ENCODE measurements around the gene PRMT3. TPM values are rescaled to one million over a fixed set of nuclear protein-coding genes. Genes with fewer than 3 reads are reported as not detected.

The PRMT3 gene
- polyA plus RNA-seq, 1 donor (not counting 4 experiments of a cell fraction or from before 2014, with no cell fraction given): 29.4 TPM

- Histone ChIP-seq H3K4me3 (ENCODE audit: control insufficient read depth in 2 of 3, extremely low read depth in 1 of 3, insufficient read depth in 2 of 3, low read depth in 1 of 3, low read length in 3 of 3) (no peak overlapping the region), H3K9me3 (ENCODE audit: control insufficient read depth, low read depth, low read length) (no peaks in the 10 kb centered on the region), H2AFZ (ENCODE audit: control insufficient read depth, low read length) (no peak overlapping the region), H3K27me3 (ENCODE audit: control insufficient read depth, extremely low read depth, insufficient read depth, low read length) (no peaks in the 10 kb centered on the region), H3K9me1 (ENCODE audit: control insufficient read depth, extremely low read depth, insufficient read depth, low read length) (no peaks in the 10 kb centered on the region), H3K36me3 (ENCODE audit: control insufficient read depth in 2 of 2, extremely low read depth in 1 of 2, insufficient read depth in 2 of 2, low read length in 2 of 2) (no peaks in the 10 kb centered on the region), H3K4me1 (ENCODE audit: control insufficient read depth, extremely low read depth, insufficient read depth, low read length) (peaks cover 37% of the 10 kb centered on the region), H3K27ac (ENCODE audit: control insufficient read depth, insufficient read depth, low read length) (no peak overlapping the region), H3K4me2 (ENCODE audit: control insufficient read depth, extremely low read depth, insufficient read depth, low read depth, low read length) (no peak overlapping the region), H4K20me1 (ENCODE audit: control insufficient read depth, extremely low read depth, insufficient read depth, low read length) (no peaks in the 10 kb centered on the region), H3K9ac (ENCODE audit: control insufficient read depth, extremely low read depth, insufficient read depth, low read length) (no peak overlapping the region), H3K79me2 (ENCODE audit: control insufficient read depth, insufficient read depth, low read length) (no peaks in the 10 kb centered on the region)
- dilution Hi-C loops (cut with MboI; ENCODE audit: extremely low pct_ligation_motif_present, low sequenced_read_pairs): no loop called here
- DNase-seq (ENCODE audit: low read depth, low spot score) (no peak), FAIRE-seq (no peak)
- no peak for TF ChIP-seq EZH2 (IDR thresholded peaks at IDR 0.05; ENCODE audit: low read length)
- no peak for TF ChIP-seq CTCF (optimal IDR thresholded peaks at IDR 0.05 in 1 of 3, IDR thresholded peaks at IDR 0.05 in 1 of 3, conservative IDR thresholded peaks at IDR 0.05 in 1 of 3; ENCODE audit: extremely low read depth in 1 of 3, insufficient read depth in 2 of 3, low read length in 3 of 3)
Observed at GRCh38 chr11:20369826-20370225, 17.7 kb upstream of the PRMT3 start.

GRCh38 chr11:20372081-20372626 is 15.4 kb upstream of the PRMT3 start:
- Histone ChIP-seq H3K9me1 (ENCODE audit: control insufficient read depth, extremely low read depth, insufficient read depth, low read length) (no peaks in the 10 kb centered on the region), H4K20me1 (ENCODE audit: control insufficient read depth, extremely low read depth, insufficient read depth, low read length) (no peaks in the 10 kb centered on the region), H3K9me3 (ENCODE audit: control insufficient read depth, low read depth, low read length) (no peaks in the 10 kb centered on the region), H3K36me3 (ENCODE audit: control insufficient read depth in 2 of 2, extremely low read depth in 1 of 2, insufficient read depth in 2 of 2, low read length in 2 of 2) (no peaks in the 10 kb centered on the region), H3K4me1 (ENCODE audit: control insufficient read depth, extremely low read depth, insufficient read depth, low read length) (peaks cover 29% of the 10 kb centered on the region), H2AFZ (ENCODE audit: control insufficient read depth, low read length) (no peak overlapping the region), H3K27me3 (ENCODE audit: control insufficient read depth, extremely low read depth, insufficient read depth, low read length) (no peaks in the 10 kb centered on the region), H3K4me3 (ENCODE audit: control insufficient read depth in 2 of 3, extremely low read depth in 1 of 3, insufficient read depth in 2 of 3, low read depth in 1 of 3, low read length in 3 of 3) (no peak overlapping the region), H3K79me2 (ENCODE audit: control insufficient read depth, insufficient read depth, low read length) (no peaks in the 10 kb centered on the region), H3K9ac (ENCODE audit: control insufficient read depth, extremely low read depth, insufficient read depth, low read length) (no peak overlapping the region), H3K27ac (ENCODE audit: control insufficient read depth, insufficient read depth, low read length) (no peak overlapping the region), H3K4me2 (ENCODE audit: control insufficient read depth, extremely low read depth, insufficient read depth, low read depth, low read length) (no peak overlapping the region)
- DNase-seq (ENCODE audit: low read depth, low spot score) (no peak), FAIRE-seq (no peak)
- dilution Hi-C loops (cut with MboI; ENCODE audit: extremely low pct_ligation_motif_present, low sequenced_read_pairs): no loop called here
- TF ChIP-seq EZH2 (IDR thresholded peaks at IDR 0.05; ENCODE audit: low read length): no peak

GRCh38 chr11:20373147-20373546 is 14.4 kb upstream of the PRMT3 start:
- no peak for DNase-seq (ENCODE audit: low read depth, low spot score)
- Histone ChIP-seq H3K4me3 (ENCODE audit: control insufficient read depth in 2 of 3, extremely low read depth in 1 of 3, insufficient read depth in 2 of 3, low read depth in 1 of 3, low read length in 3 of 3) (no peak overlapping the region), H3K9me3 (ENCODE audit: control insufficient read depth, low read depth, low read length) (no peaks in the 10 kb centered on the region), H3K27me3 (ENCODE audit: control insufficient read depth, extremely low read depth, insufficient read depth, low read length) (no peaks in the 10 kb centered on the region), H3K79me2 (ENCODE audit: control insufficient read depth, insufficient read depth, low read length) (no peaks in the 10 kb centered on the region), H2AFZ (ENCODE audit: control insufficient read depth, low read length) (no peak overlapping the region), H3K4me2 (ENCODE audit: control insufficient read depth, extremely low read depth, insufficient read depth, low read depth, low read length) (no peak overlapping the region), H3K9ac (ENCODE audit: control insufficient read depth, extremely low read depth, insufficient read depth, low read length) (no peak overlapping the region), H3K36me3 (ENCODE audit: control insufficient read depth in 2 of 2, extremely low read depth in 1 of 2, insufficient read depth in 2 of 2, low read length in 2 of 2) (no peaks in the 10 kb centered on the region), H3K27ac (ENCODE audit: control insufficient read depth, insufficient read depth, low read length) (no peak overlapping the region), H4K20me1 (ENCODE audit: control insufficient read depth, extremely low read depth, insufficient read depth, low read length) (no peaks in the 10 kb centered on the region), H3K4me1 (ENCODE audit: control insufficient read depth, extremely low read depth, insufficient read depth, low read length) (peaks cover 24% of the 10 kb centered on the region), H3K9me1 (ENCODE audit: control insufficient read depth, extremely low read depth, insufficient read depth, low read length) (no peaks in the 10 kb centered on the region)
- dilution Hi-C loops (cut with MboI; ENCODE audit: extremely low pct_ligation_motif_present, low sequenced_read_pairs): no loop called here
- TF ChIP-seq CTCF (optimal IDR thresholded peaks at IDR 0.05 in 1 of 3, IDR thresholded peaks at IDR 0.05 in 1 of 3, conservative IDR thresholded peaks at IDR 0.05 in 1 of 3; ENCODE audit: extremely low read depth in 1 of 3, insufficient read depth in 2 of 3, low read length in 3 of 3): no peak
- TF ChIP-seq EZH2 (IDR thresholded peaks at IDR 0.05; ENCODE audit: low read length): no peak
- FAIRE-seq: no peak
